ENCODE results near the gene PPP1R13B. TPM values are rescaled to one million over a fixed set of nuclear protein-coding genes. Genes with fewer than 3 reads are reported as not detected.
"Not testable (repeated sequence)": the region's sequence is repeated elsewhere in the genome, so short reads cannot be mapped to it uniquely, and the experiment has no call there.

The PPP1R13B gene
- total RNA-seq, 1 donor from 2014 or later: 39.8 TPM

DNA sequence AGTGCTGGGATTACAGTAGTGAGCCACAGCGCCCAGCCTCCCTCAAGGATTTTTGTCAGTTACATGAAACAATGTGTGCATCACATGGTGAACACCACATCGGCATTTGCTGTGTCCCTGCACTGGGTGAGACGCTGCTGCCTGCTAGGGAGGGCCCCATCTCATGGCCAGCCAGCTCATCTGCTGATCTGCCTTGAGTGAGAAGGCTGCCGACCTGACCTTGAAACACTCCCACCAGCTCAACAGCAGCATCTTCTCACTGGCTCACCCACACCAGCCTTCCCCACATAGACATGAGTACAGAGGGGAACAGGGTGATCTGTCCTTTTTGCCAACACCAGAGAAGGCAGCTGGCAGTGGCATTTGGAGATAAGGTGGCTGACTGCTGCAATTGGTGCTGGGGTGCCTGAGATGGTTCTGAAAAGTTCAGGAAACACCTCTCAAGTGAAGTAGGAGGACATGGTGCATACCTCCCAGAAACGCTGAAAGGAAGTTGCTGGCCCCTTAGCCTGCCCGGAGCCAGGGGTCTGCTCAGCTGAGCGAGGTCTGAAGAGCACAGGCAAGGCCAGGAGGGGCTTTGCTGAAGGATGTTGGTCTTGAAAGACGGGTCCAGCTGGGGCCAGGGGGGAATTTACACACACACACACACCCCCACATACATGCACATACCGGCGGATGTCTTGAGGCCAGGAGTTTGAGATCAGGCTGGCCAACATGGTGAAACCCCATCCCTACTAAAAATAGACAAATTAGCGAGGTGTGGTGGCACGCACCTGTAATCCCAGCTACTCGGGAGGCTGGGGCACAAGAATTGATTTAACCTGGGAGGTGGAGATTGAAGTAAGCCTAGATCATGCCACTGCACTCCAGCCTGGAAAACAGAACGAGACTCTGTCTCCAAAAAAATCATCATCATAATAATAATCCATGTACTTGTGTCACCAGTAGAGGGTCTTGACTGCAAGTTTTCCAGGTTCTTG lies 14.3 kb upstream of the PPP1R13B start:
- DNase-seq (ENCODE audit: extremely low read depth, low read depth, low spot score): no peak

DNA sequence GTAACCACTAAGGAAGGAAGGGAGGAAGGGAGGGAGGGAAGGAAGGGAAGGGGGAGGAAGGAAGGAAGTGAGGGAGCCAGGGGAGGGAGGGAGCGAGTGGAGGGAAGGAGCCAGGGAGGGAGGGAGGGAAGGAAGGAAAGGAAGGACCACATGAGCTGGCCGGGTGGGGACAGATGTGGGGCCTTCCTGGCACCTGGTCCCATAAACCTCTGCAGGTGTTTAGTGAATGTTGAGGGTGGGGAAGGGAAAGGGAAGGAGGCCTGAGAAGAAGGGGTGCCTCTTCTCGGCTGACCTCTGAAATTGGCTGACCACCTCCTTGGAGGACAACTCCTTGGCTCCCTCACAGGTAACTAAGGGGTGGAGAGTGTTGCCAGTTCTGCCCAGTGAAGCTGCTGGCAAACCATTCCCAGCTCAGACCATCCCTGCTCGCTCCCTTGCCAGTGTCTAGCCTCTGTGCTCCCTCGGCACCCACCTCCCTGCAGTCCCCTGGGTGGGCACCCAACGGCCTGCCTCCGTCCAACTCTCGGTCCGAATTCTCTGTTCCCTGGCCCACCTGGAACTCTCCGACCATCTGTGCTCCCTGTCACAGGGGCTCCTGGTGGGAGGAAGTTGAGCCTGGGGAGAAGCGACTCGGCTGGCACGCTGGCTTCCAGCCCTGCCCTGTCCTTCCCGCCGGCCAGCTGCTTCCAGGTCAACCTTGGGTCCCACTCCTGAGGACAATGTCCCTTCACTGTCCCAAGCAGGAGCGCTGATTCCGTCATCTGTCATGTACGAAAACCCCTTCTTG lies 12.2 kb upstream of the PPP1R13B start:
- no peak for DNase-seq (ENCODE audit: extremely low read depth, low read depth, low spot score)

DNA sequence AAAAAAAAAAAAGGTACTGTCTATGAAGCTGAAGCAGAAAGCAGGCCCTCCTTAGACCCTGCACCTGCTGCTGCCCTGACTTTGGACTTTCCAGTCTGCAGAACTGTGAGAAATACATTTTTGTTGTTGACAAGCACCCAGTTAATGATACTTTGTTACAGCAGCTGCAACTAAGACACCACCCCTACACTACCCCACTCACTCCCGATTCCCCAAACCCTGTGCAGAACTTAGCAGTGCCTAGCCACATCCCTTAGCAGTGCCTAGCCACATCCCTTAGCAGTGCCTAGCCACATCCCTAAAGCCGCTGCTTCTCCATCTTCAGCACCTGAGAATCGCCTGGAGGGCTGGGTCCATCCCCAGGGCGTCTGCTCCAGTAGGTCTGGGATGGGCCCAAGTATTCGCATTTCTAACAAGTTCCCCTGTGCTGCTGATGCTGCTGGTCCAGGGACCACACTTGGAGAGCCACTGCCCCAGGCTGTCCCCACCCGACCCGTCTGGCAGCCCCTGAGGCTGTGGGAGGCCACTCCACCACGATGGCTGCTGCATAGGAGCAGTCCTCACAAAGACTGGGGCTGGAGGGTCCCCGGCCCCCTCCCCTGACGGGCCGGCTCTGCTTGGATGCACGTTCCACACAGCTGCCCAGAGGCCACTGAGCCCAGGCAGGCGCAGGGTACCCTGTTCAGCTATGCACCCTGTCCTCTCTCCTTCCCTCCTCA lies 10.8 kb upstream of the PPP1R13B start:
- DNase-seq (ENCODE audit: extremely low read depth, low read depth, low spot score): no peak

DNA sequence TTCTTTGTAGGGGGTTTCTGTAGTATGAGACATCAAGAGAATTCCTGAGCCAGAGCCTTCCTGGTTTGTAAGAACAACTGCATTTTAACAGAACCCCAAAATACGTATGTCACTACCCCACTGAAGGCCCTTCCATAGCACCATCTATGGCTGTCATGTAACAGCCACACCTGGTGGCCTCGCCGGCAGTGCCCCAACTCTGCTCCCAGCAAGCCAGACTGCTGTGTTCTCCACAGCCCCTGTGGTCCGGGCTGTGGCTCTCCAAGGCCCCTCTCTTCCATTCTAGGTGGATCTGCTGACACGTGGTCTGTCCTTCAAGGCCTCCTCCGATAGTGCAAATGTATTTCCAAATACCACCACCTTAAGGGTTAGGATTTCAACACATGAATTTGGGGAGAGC lies 9.9 kb upstream of the PPP1R13B start:
- no peak for DNase-seq (ENCODE audit: extremely low read depth, low read depth, low spot score)

GRCh38 chr14:103856607-103857006 lies 9.2 kb upstream of the PPP1R13B start:
- DNase-seq (ENCODE audit: extremely low read depth, low read depth, low spot score): no peak

GRCh38 chr14:103856105-103856504 lies 8.7 kb upstream of the PPP1R13B start:
- no peak for DNase-seq (ENCODE audit: extremely low read depth, low read depth, low spot score)

DNA sequence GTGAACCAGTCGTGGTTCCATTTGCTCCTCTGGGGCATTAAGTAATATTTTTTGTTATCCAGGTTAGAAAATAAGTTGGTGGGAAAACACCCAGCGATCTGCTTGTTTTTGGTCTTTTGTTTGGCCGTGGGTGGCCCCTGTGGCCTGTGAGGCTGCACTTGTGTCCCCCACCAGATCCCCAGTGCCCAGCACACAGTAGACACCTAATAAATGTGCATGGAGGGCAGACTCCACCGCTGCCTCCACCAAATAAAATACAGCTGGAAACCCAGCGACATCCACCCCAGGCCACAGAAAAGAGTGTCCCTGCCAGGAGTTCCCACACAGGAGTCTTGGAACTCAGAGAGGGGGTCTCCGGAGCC lies 8.3 kb upstream of the PPP1R13B start:
- DNase-seq (ENCODE audit: extremely low read depth, low read depth, low spot score): no peak

GRCh38 chr14:103854822-103855733 lies 7.7 kb upstream of the PPP1R13B start:
- DNase-seq (ENCODE audit: extremely low read depth, low read depth, low spot score): no peak

- DNase-seq (ENCODE audit: extremely low read depth, low read depth, low spot score): no peak
These were observed 6.8 kb upstream of the PPP1R13B start for GRCh38 chr14:103854017-103854808.

- DNase-seq (ENCODE audit: extremely low read depth, low read depth, low spot score): no peak
These were observed 1.9 kb upstream of the PPP1R13B start for GRCh38 chr14:103849151-103849886.

GRCh38 chr14:103848175-103849077 lies 1.1 kb upstream of the PPP1R13B start:
- no peak for DNase-seq (ENCODE audit: extremely low read depth, low read depth, low spot score)

DNA sequence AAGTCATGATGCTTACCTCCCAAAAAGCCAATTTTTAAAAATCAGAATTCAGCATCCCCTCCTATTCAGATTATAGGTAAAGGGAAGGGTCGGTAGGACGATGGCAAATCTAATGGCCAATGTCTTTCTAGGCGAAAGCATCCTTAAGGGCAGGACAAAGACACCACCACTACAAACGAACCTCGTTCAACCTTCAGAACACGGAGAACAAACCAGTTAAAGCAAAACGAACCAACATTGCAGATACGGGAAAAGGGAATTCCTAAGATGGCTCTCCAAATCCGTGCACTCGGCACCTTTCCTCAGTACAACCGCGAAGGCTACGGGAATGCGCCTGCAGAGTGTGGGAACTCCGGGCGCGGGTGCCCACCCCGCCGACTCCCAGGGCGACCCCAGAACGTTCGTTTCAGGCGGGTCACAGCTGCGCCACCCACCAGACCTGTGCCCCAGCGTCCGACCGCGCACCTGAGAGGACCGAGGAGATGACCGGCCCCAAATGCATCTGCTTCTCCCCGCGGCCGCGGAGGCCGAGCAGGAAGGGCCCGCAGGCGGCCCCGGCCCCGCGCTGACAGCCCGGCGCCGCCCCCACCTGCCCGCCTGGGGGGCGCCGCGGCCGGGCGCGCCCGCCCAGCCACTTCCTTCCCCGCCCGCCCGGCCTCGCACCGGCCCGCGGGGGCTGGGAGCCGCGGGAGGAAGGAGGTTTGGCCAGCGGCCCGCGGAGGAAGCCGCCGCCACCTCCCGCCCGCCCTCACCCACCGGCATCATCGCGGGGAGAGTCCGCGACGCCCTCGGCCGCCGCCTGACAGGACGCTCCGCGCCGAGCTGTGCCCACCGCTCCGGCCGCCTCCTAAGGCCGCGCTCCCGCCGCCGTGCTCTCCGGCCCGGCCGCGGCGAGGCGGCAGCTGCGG lies 578 bp downstream of the PPP1R13B start:
- DNase-seq (ENCODE audit: extremely low read depth, low read depth, low spot score): no peak

GRCh38 chr14:103846097-103846496 lies 1.3 kb downstream of the PPP1R13B start:
- no peak for DNase-seq (ENCODE audit: extremely low read depth, low read depth, low spot score)

DNA sequence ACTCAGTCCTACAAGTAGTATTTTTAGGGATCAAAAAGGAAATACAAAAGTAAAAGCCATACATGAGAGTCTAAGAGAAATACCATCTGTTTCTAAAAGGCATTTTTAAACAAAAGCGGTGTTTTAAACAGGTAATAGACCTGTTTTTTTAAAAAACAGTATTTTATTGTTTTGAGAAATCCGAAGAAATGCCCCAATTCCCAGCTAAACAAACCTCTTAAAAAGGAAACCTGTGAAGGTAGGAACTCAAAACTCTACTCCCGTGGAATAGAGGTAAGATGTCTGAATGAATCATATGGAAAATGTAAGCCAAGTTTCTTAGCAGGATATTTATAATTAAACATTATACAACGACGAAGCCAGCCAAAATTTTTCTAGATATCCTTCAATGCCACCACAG lies 2.0 kb downstream of the PPP1R13B start:
- DNase-seq (ENCODE audit: extremely low read depth, low read depth, low spot score): no peak

DNA sequence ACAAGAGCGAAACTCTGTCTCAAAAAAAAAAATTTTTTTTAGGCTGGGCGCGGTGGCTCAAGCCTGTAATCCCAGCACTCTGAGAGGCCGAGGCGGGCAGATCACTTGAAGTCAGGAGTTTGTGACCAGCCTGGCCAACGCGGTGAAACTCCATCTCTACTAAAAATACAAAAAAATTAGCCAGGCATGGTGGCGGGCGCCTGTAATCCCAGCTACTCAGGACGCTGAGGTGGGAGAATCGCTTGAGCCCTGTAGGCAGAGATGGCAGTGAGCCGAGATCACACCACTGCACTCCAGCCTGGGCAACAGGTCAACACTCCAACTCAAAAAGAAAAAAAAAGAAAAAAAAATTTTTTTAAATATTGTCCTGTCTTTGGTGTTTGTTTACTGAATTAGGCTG lies 6.1 kb downstream of the PPP1R13B start:
- not testable (repeated sequence) for DNase-seq (ENCODE audit: extremely low read depth, low read depth, low spot score)

GRCh38 chr14:103840014-103840413 lies 7.4 kb downstream of the PPP1R13B start:
- no peak for DNase-seq (ENCODE audit: extremely low read depth, low read depth, low spot score)

- DNase-seq (ENCODE audit: extremely low read depth, low read depth, low spot score): no peak
These were observed 7.8 kb downstream of the PPP1R13B start for GRCh38 chr14:103839579-103839978.

Measured in glomerular endothelial cell (primary cell).